AG10803 (cell line): ENCODE data around the gene ACBD6.

ENCODE experiments used
- DNase-seq: peaks from one replicate; pipeline ENCODE4 v3.0.0; 2010; ENCODE audit warnings: low read depth
- H3K4me3 ChIP-seq: 2 replicates; pipeline ENCODE4 v1.5.1; 2011; ENCODE audit warnings: mild to moderate bottlenecking, low read length, control low read depth
- CTCF ChIP-seq: conservative IDR thresholded peaks from 2 replicates; pipeline ENCODE4 v1.5.1; 2011; ENCODE audit warnings: mild to moderate bottlenecking, low read length, control low read depth, inconsistent platforms

ACBD6 gene

DNA sequence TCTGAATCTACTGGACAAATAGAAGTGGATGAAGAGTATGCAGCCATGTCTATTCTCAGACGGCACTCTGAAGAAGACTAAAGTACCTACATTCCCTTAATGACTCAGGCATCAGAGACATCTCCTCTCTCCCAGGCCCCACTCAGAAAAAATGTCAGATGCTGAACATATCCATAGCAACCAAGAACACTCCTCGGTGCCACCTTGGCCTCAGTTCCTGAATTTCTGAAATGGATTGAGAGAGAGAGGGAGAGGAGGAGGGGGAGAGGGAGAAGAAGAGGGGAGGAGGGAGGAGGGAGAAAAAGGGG, 40.4 kb upstream of the ACBD6 start:
- H3K4me3 ChIP-seq, result no peak overlapping the region
- TF ChIP-seq CTCF, result no peak
- DNase-seq, result peak; percentile 48

- peak; percentile 34 for DNase-seq
- TF ChIP-seq CTCF, result no peak
- no peak overlapping the region for H3K4me3 ChIP-seq
These were observed 39.9 kb upstream of the ACBD6 start for GRCh38 chr1:180542113-180542837.

DNA sequence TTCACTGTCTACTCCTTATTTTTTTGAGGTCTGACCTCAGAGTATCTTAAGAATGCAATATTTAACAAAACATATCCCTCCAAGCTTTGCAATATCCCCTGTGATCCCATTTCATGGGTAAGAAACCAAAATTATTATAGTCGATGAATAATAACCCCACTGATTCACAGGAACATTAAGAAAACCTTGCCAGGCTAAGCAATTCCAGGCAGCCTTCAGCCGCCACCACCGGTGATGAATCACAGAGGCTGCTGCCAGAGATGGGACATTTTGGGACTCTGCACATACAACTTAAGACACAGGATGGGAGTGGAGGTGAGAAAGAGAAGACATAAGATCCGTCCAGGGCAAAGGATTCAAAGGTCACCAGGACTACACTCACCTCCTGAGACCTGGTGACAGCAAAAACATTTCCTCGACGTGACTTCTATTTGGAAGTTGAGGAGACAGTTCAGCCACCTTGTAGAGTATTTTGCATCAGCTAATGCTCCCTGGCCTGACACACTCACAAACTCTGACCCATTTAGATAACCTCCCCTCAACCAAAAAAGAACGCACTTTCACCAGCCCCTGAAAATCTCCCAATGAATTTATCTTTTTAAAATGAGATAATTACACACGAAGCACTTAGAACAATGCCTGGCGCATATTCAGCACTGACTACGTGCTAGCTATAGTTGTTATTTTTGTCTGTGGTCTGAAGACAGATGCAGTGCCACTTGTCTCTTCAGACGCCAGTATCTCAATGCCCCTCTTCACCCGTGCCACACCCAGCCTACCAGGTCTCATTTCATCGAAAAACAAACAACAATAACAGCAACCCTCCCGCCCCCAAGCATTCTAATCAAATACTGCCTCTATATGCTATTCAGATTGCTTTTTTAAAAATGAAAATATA, 38.6 kb upstream of the ACBD6 start:
- peak; percentile 64 for DNase-seq
- H3K4me3 ChIP-seq, result no peak overlapping the region
- no peak for TF ChIP-seq CTCF

DNA sequence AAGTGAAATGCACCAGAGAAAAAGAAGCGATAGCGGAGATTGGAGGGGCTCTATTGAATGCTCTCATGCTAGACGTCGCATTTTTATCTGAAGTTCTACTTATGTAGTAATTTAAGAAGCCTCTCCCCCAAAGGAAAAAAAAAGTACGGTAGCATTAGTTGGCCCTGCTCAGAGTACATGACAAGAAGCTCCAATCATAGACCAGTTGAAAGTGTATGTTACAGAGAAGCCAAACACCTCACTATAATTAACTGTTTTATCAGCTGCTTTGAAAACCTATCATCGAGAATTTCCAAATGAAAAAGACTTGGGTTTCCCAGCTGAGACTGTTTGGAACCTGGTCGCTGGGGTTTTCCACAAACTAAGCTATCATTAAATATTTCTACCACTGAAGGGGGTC, 36.8 kb upstream of the ACBD6 start:
- no peak for DNase-seq
- no peak for TF ChIP-seq CTCF
- H3K4me3 ChIP-seq, result no peak overlapping the region

- DNase-seq, result no peak
- TF ChIP-seq CTCF, result no peak
- H3K4me3 ChIP-seq, result no peak overlapping the region
These were observed 34.5 kb upstream of the ACBD6 start for GRCh38 chr1:180536821-180537372.

DNA sequence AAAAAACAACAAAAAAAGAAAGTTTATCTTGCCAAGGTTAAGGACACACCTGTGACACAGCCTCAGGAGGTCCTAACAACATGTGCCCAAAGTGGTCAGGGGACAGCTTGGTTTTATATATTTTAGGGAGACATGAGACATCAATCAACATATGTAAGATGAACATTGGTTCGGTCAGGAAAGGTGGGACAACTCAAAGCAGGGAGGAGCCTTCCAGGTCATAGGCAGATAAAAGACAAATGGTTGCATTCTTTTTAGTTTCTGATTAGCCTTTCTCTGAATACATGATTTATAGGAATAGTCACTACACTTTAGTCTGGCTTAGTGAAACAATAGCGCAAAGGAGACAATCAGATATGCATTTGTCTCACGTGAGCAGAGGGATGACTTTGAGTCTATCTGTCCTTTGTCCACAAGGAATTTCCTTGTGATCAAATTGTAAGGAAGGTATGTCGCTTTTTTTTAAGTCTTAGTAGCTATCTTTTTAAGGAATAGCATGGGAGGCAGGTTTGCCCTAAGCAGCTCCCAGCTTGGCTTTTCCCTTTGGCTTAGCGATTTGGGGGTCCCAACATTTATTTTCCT, 33.1 kb upstream of the ACBD6 start:
- no peak overlapping the region for H3K4me3 ChIP-seq
- DNase-seq, result no peak
- no peak for TF ChIP-seq CTCF
